Memory B cell (primary cell): Measurements from ENCODE around the gene IL20.

Experiments
- ATAC-seq: fragments of 150-1000 bp; cut with Tn5 transposase; 2 replicates; pipeline ENCODE4 v1.10.0; 2021; ENCODE audit warnings: low read depth, mild to moderate bottlenecking, moderate library complexity
- DNase-seq, 2 donors: peaks; one replicate each; pipeline ENCODE4 v3.0.0; 2022; ENCODE audit warnings: low spot score in 2 of 2
- H3K27ac Mint-ChIP-seq: one replicate; pipeline ENCODE4 v1.8.0; 2022; ENCODE audit warnings: mild to moderate bottlenecking, moderate library complexity, mixed read lengths
- H3K27me3 Mint-ChIP-seq: one replicate; pipeline ENCODE4 v1.8.0; 2022; ENCODE audit warnings: mixed read lengths
- H3K36me3 Mint-ChIP-seq: one replicate; pipeline ENCODE4 v1.8.0; 2022; ENCODE audit warnings: mild to moderate bottlenecking, mixed read lengths
- H3K4me1 Mint-ChIP-seq: one replicate; pipeline ENCODE4 v1.8.0; 2022; ENCODE audit warnings: mixed read lengths
- H3K4me3 Mint-ChIP-seq: one replicate; pipeline ENCODE4 v1.8.0; 2022; ENCODE audit warnings: mild to moderate bottlenecking, moderate library complexity, mixed read lengths
- H3K9me3 Mint-ChIP-seq: one replicate; pipeline ENCODE4 v1.8.0; 2022; ENCODE audit warnings: mixed read lengths

The IL20 gene

GRCh38 chr1:206834217-206834616 lies 31.2 kb upstream of the IL20 start:
- H3K27ac Mint-ChIP-seq: no peak overlapping the region
- H3K9me3 Mint-ChIP-seq: no peaks in the 10 kb centered on the region
- peaks cover 29% of the 10 kb centered on the region for H3K4me1 Mint-ChIP-seq
- no peak for DNase-seq
- ATAC-seq: no peak
- H3K4me3 Mint-ChIP-seq: no peak overlapping the region
- no peaks in the 10 kb centered on the region for H3K36me3 Mint-ChIP-seq
- H3K27me3 Mint-ChIP-seq: peaks cover 2% of the 10 kb centered on the region

DNA sequence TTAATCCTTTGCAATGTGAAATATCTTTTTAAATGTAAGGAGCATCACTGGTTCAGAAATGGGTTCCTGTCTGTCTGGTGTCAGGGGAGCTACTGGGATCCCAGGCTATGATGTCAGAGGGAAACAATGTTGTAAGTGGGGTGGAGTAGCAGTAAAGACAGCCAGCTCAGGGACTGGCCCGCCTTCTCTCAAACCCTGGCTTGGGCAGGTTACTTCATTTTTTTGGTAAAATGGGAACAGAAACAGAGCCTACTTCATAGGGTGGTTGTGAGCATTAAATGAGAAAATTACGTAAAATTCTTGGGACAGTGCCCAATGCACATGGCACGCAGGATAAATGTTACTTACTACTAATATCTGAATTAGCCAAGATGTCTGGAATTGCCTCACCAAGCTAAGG lies 30.7 kb upstream of the IL20 start:
- H3K36me3 Mint-ChIP-seq: no peaks in the 10 kb centered on the region
- peaks cover 27% of the 10 kb centered on the region for H3K4me1 Mint-ChIP-seq
- peaks cover 2% of the 10 kb centered on the region for H3K27me3 Mint-ChIP-seq
- H3K27ac Mint-ChIP-seq: no peak overlapping the region
- peak; percentile 24 for ATAC-seq
- no peak overlapping the region for H3K4me3 Mint-ChIP-seq
- no peaks in the 10 kb centered on the region for H3K9me3 Mint-ChIP-seq
- no peak for DNase-seq

GRCh38 chr1:206835186-206835585 lies 30.2 kb upstream of the IL20 start:
- DNase-seq: no peak
- no peaks in the 10 kb centered on the region for H3K36me3 Mint-ChIP-seq
- H3K4me3 Mint-ChIP-seq: no peak overlapping the region
- no peak for ATAC-seq
- H3K9me3 Mint-ChIP-seq: no peaks in the 10 kb centered on the region
- H3K27ac Mint-ChIP-seq: no peak overlapping the region
- peaks cover 2% of the 10 kb centered on the region for H3K27me3 Mint-ChIP-seq
- peaks cover 23% of the 10 kb centered on the region for H3K4me1 Mint-ChIP-seq

DNA sequence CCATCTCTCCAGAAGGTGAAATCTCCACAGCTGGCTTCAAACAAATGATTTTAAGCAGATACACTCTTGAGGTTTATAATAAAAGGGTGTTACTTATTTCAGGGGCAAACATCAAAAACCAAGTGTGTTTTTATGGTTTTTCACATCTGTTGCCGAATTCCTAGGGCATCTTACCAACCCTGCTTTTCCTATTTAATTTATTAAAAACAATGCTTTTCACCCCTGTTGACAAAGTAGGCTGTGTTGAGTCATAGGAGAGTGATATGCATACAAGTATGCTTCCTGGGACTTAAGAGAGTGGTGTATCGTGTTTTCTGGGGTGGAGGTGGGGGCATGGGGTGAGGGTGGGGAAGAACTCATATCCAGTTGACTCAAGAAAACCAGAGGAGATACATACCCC lies 29.3 kb upstream of the IL20 start:
- DNase-seq (no peak), ATAC-seq (no peak)
- Mint-ChIP-seq H3K4me3 (no peak overlapping the region), H3K27me3 (peaks cover 2% of the 10 kb centered on the region), H3K27ac (no peak overlapping the region), H3K36me3 (no peaks in the 10 kb centered on the region), H3K4me1 (peaks cover 25% of the 10 kb centered on the region), H3K9me3 (no peaks in the 10 kb centered on the region)

DNA sequence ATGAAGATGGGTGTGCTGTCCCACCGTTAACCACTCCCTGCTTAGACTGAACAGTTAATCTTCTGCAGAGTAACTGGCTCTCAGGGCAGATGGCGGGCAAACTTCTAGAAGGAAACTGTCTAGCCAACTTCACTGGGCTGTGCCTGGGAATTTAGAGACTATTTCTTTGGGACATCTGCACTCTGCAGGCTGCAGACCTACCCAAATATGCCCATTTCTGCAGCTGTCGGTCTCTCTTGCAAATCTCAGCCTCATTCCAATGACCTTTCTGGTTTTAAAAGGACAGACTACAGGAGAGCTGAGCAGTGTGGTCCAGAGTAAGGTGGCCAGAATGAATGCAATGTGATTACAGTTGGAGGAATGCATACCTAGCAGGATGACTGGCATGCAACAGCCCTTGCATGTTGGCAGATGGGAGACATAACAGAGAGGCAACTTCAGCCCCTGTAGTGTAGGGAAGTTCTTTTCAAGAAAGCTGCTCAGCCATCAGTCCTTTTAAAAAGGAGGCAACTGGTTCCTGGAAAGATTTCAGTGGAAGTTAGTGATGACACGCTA lies 26.3 kb upstream of the IL20 start:
- Mint-ChIP-seq H3K36me3 (no peaks in the 10 kb centered on the region), H3K9me3 (no peaks in the 10 kb centered on the region), H3K4me3 (no peak overlapping the region), H3K27ac (no peak overlapping the region), H3K27me3 (peaks cover 5% of the 10 kb centered on the region), H3K4me1 (peaks cover 6% of the 10 kb centered on the region)
- DNase-seq (no peak), ATAC-seq (no peak)

DNA sequence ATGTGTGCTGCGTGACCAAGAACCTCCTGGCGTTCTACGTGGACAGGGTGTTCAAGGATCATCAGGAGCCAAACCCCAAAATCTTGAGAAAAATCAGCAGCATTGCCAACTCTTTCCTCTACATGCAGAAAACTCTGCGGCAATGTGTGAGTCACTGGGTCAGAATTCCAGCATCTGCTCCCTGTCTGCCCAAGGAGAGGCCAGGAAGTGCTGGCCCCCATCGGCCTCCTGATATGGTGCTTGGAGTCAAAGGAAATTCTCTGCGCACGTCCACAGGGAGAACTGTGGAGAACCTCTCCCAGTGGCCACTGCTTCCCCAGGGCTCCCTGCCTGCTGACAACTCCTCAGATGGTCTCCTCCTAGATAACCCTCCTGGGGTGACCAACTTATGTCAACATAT lies 25.6 kb upstream of the IL20 start:
- Mint-ChIP-seq H3K4me3 (no peak overlapping the region), H3K36me3 (no peaks in the 10 kb centered on the region), H3K27ac (no peak overlapping the region), H3K4me1 (peaks cover 2% of the 10 kb centered on the region), H3K9me3 (no peaks in the 10 kb centered on the region), H3K27me3 (peaks cover 5% of the 10 kb centered on the region)
- DNase-seq (no peak), ATAC-seq (no peak)

GRCh38 chr1:206841609-206842323 lies 23.7 kb upstream of the IL20 start:
- ATAC-seq: no peak
- Mint-ChIP-seq H3K9me3 (no peaks in the 10 kb centered on the region), H3K27ac (no peak overlapping the region), H3K27me3 (peaks cover 5% of the 10 kb centered on the region), H3K4me3 (no peak overlapping the region), H3K4me1 (peaks cover 2% of the 10 kb centered on the region), H3K36me3 (no peaks in the 10 kb centered on the region)
- DNase-seq: no peak

- ATAC-seq (no peak), DNase-seq (no peak)
- Mint-ChIP-seq H3K36me3 (no peaks in the 10 kb centered on the region), H3K4me3 (no peak overlapping the region), H3K27me3 (peaks cover 4% of the 10 kb centered on the region), H3K4me1 (peaks cover 2% of the 10 kb centered on the region), H3K27ac (no peak overlapping the region), H3K9me3 (no peaks in the 10 kb centered on the region)
Observed at GRCh38 chr1:206842854-206843253, 22.6 kb upstream of the IL20 start.

DNA sequence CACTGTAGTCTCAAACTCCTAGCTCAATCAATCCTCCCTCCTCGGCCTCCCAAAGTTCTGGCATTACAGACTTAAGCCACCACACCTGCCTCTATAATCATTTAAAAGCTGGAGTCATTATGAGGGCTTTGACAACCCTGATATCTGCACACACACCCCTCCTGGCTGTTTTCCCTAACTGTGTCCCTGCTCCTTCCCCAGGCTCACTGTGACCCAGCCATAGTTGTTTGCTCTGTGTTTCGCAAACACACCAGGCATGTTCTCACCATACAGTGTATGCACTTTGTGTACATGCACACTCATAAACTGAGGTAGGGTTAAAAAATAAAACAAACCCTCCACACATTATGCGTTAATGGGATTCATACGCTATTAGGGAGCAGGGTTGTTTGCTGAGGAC lies 21.8 kb upstream of the IL20 start:
- H3K4me1 Mint-ChIP-seq: peaks cover 2% of the 10 kb centered on the region
- no peaks in the 10 kb centered on the region for H3K9me3 Mint-ChIP-seq
- DNase-seq (no peak), ATAC-seq (no peak)
- no peak overlapping the region for H3K27ac Mint-ChIP-seq
- H3K36me3 Mint-ChIP-seq: no peaks in the 10 kb centered on the region
- peaks cover 4% of the 10 kb centered on the region for H3K27me3 Mint-ChIP-seq
- no peak overlapping the region for H3K4me3 Mint-ChIP-seq

GRCh38 chr1:206846487-206846886 lies 18.9 kb upstream of the IL20 start:
- H3K36me3 Mint-ChIP-seq: no peaks in the 10 kb centered on the region

GRCh38 chr1:206847337-206847834 lies 18.0 kb upstream of the IL20 start:
- DNase-seq (no peak), ATAC-seq (no peak)

More at GRCh38 chr1:206846487-206846886, 18.9 kb upstream of the IL20 start:
- Mint-ChIP-seq H3K4me1 (no peaks in the 10 kb centered on the region), H3K27me3 (peaks cover 1% of the 10 kb centered on the region), H3K9me3 (no peaks in the 10 kb centered on the region), H3K27ac (no peak overlapping the region), H3K4me3 (no peak overlapping the region)
- no peak for ATAC-seq
- DNase-seq: no peak

GRCh38 chr1:206847946-206848345 lies 17.5 kb upstream of the IL20 start:
- Mint-ChIP-seq H3K36me3 (no peaks in the 10 kb centered on the region), H3K9me3 (no peaks in the 10 kb centered on the region), H3K4me3 (no peak overlapping the region), H3K4me1 (no peaks in the 10 kb centered on the region), H3K27me3 (peaks cover 1% of the 10 kb centered on the region), H3K27ac (no peak overlapping the region)
- DNase-seq (no peak), ATAC-seq (no peak)

More at GRCh38 chr1:206847337-206847834, 18.0 kb upstream of the IL20 start:
- Mint-ChIP-seq H3K4me1 (no peaks in the 10 kb centered on the region), H3K27me3 (peaks cover 1% of the 10 kb centered on the region), H3K4me3 (no peak overlapping the region), H3K36me3 (no peaks in the 10 kb centered on the region), H3K27ac (no peak overlapping the region), H3K9me3 (no peaks in the 10 kb centered on the region)

DNA sequence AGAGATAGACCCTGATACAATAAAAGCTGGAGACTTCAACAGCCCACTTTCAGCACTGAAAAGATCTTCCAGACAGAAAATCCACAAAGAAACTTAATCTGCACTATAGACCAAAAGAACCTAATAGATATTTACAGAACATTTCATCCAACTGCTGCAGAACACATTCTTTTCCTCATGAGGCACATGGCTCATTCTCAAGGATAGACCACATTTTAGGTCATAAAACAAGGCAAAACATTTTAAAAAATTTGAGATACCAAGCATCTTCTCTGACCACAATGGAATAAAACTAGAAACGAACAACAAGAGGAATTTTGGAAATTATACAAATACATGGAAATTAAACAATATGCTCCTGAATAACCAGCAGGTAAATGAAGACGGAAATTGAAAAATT lies 15.0 kb upstream of the IL20 start:
- Mint-ChIP-seq H3K9me3 (no peaks in the 10 kb centered on the region), H3K4me1 (no peaks in the 10 kb centered on the region), H3K4me3 (no peak overlapping the region), H3K27me3 (peaks cover 1% of the 10 kb centered on the region), H3K36me3 (no peaks in the 10 kb centered on the region), H3K27ac (no peak overlapping the region)
- ATAC-seq: no peak
- DNase-seq: no peak

- DNase-seq (no peak), ATAC-seq (no peak)
- Mint-ChIP-seq H3K4me1 (peaks cover 2% of the 10 kb centered on the region), H3K36me3 (no peaks in the 10 kb centered on the region), H3K27ac (no peak overlapping the region), H3K4me3 (no peak overlapping the region), H3K27me3 (peaks cover 1% of the 10 kb centered on the region), H3K9me3 (no peaks in the 10 kb centered on the region)
Observed at GRCh38 chr1:206851341-206852010, 13.9 kb upstream of the IL20 start.
